HG02884 (cell line): ENCODE results near the gene SCYGR8.
"Not testable (repeated sequence)": the region's sequence is repeated elsewhere in the genome, so short reads cannot be mapped to it uniquely, and the experiment has no call there.

Source experiments
- ATAC-seq: cut with Tn5 transposase; IDR thresholded peaks from one replicate; pipeline ENCODE4 v1.9.1; 2021; ENCODE audit warnings: mild to moderate bottlenecking, moderate library complexity; ENCODE audit not compliant: unreplicated experiment

The SCYGR8 gene, protein sequence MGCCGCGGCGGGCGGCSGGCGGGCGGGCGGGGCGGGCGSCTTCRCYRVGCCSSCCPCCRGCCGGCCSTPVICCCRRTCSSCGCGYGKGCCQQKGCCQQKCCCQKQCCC

DNA sequence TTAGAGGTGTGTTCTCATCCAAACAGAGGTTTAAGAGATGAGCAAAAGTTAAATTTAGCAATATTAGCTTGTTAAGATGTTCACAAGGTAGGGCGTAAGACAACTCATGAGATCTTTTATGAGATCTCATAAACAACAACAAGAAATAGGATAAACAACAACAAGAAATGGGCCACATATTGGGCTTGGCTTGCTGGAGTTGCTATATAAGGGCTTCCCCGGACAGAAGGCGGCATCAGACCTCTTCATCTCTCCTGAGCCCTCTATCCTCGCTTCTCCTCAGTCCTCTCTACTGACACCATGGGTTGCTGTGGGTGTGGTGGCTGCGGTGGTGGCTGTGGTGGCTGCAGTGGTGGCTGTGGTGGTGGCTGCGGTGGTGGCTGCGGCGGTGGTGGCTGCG lies at the start of gene SCYGR8:
SCYGR8 (plus strand) TSS at position 301 of the 400 bp plus-strand sequence; CDS start at position 301, 0 bp downstream.
- no peak for ATAC-seq

DNA sequence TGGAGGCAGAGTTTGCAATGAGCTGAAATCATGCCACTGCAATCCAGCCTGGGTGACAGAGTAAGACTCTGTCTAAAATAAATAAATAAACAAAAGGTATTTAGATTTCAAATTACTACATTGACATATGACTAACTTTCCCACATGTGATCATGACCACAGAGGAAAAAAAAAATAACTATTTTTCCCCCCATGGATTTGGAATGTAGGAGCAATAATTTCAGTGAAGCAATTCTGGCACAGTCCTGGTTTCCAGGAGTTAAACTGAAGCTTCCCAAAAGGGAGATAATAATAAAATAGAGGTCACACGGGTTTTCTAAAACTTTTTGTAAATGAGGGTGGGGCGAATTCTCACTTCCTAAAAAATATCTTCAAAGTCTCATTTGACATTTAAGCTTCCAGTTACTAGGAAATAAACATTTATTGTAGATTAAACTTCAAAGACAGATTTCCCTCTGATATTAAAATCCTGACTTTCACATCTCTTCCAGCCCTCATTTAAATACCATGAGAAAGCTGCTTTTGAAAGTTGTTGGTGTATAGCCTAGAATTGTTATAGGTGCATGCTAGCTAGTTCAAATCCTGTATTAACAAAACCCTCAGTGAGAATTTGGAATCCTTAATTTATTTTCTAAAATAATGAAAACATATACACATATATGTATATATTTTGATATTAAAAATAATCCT lies 48.6 kb upstream of the SCYGR8 start:
- no peak for ATAC-seq

GRCh38 chr2:227701556-227701955 lies 44.1 kb upstream of the SCYGR8 start:
- no peak for ATAC-seq

- ATAC-seq = no peak
These were observed 42.4 kb upstream of the SCYGR8 start for GRCh38 chr2:227703280-227703732.

- no peak for ATAC-seq
These were observed 41.7 kb upstream of the SCYGR8 start for GRCh38 chr2:227703961-227704360.

GRCh38 chr2:227706859-227707258 lies 38.8 kb upstream of the SCYGR8 start:
- ATAC-seq = no peak

DNA sequence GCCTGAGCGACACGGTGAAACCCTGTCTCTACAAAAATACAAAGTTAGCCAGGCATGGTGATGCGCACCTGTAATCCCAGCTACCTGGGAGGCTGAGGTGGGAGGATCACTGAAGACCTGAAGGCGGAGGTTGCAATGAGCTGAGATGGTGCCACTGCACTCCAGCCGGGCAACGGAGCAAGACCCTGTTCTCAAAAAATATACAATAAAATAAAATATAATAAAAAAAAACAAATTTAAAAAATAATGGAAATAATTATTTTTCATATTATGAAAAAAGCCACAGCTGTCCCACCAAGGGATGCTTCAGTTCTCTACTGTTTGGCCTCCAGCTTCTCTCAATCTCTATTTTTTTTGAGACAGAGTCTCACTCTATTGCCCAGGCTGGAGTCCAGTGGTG lies 38.3 kb upstream of the SCYGR8 start:
- no peak for ATAC-seq

DNA sequence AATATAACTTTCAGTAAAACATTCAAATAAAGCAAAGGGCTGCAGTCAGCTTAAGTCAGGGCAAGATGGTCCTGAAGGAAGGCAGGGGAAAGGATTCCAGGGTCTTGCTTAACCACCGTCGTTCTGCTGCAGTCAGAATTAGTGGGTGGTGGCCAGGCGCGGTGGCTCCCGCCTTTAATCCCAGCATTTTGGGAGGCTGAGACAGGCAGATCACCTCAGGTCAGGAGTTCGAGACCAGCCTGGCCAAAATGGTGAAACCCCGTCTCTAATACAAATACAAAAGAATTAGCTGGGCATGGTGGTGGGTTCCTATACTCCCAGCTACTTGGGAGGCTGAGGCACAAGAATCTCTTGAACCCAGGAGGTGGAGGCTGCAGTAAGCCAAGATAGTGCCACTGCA lies 34.7 kb upstream of the SCYGR8 start:
- ATAC-seq = no peak

DNA sequence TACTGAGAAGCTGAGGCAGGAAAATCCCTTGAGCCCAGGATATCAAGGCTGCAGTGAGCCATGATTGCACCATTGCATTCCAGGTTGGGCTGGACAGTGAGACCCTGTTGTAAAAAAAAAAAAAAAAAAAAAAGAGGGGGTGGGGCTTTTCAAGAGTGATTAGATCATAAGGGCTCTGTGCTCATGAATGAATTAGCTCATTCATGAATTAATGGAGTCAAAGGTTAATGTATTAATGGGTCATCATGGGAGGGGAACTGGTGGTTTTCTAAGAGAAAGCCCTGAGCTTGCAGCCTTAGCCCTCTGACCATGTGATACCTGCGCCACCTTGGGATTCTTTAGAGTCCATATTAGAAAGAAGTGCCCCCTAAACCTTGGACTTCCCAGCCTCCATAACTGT lies 32.4 kb upstream of the SCYGR8 start:
- ATAC-seq = no peak

DNA sequence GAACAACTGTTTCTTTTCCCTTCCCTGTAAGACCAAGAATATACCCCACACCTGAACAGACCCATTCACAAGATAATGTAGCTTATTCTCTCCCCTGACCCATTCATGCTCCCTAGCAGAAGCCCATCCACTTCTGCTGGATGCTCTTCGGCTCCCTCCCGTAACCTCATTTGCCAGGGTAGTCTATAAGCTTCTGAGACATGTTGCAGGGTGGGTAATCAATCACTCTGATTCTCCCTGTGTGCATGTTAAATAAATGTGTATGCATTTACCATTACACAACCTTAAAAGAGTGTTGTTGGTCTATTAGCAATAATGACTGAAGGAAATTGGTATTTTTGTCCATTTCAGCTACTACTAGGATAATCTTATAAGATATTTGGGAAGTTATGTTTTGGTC lies 29.2 kb upstream of the SCYGR8 start:
- no peak for ATAC-seq

DNA sequence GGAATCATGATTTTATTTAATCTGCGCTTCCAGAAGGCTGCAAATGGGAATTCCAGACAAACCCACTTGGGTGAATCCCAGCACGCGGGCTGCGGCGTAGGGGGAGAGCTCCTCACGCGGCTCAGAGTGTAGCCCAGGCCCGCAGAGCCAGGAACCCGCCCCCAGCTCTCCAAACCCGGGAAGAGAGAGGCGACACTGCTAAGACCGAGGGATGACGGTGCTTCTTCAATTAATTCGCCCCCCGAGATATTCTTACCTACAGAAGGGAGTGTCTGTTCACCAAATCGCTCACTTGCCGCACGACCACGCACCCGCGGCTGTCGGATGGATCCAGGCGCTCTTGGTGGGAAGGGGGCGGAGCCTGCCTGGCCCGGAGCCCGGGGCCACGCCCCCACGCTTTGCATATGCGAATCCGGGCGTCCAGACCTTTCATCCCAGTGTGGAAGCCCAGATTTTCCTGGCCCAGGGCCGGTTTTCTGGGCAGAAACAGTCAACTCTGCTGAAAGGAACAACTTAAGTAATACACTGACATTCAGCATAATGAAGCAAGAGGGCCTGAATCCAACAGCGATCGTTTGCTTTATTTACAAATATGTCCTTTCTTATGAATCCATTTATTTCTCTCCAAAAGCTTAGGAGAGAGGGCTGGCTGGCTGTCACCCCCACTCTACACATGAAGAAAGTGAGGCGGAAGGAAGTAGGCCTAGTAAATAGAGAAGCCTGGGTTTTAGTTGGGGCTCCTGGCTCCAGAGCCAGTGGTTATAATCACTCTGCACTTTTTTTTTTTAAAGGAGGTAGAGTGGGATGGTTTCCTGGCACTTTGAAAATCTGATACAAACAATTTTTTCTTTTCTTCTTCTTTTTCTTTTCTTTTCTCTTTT lies 27.8 kb upstream of the SCYGR8 start, which contains the start of gene SLC19A3:
SLC19A3 (minus strand) TSS at position 342 of the 881 bp plus-strand sequence. CDS start 15,710 bp downstream, outside the sequence.
- ATAC-seq = no peak

- ATAC-seq = no peak
These were observed 26.1 kb upstream of the SCYGR8 start for GRCh38 chr2:227719641-227720040.

DNA sequence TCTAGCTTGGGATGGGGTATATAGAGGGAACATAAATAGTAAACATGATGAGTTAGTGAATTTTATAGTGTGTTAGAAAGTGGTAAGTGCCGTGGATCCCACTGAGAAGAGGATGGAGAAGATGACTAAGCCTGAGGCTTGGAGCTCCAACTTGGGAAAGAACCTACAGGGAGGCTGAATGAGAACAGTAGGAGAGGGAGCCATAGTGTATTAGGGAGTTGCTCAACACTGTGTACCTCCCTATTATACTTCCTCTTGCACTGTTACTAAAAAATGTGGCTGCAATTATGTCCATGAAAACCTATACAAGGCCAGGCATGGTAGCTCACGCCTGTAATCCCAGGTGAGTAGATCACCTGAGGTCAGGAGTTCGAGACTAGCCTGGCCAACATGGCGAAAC lies 25.0 kb upstream of the SCYGR8 start:
- ATAC-seq = no peak

- not testable (repeated sequence) for ATAC-seq
These were observed 22.9 kb upstream of the SCYGR8 start for GRCh38 chr2:227722821-227723220.

DNA sequence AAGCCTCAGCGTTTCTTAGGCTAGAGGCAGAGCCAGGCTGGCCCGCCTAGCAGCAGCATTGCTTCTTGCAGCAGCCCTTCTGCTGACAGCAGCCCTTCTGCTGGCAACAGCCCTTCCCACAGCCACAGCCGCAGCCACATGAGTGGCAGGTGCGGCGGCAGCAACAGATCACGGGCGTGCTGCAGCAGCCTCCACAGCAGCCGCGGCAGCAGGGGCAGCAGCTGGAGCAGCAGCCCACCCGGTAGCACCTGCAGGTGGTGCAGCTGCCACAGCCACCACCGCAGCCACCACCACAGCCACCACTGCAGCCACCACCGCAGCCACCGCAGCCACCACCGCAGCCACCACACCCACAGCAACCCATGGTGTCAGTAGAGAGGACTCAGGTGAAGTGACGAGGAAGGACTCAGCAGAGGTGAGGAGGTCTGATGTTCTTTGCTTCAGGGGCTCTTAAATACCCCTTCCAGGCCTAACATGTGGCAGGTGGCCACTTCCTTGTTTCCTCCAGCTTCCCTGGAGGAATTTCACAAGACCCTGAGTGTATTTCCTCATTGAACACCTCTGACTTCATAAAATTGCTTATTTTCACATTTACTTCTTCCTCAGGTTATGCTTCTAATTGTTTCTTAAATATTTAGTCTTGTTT lies 21.2 kb upstream of the SCYGR8 start, which contains the start of gene SCYGR6:
SCYGR6 (minus strand) TSS at position 364 of the 646 bp plus-strand sequence; CDS start at position 364, 0 bp downstream.
- no peak for ATAC-seq

DNA sequence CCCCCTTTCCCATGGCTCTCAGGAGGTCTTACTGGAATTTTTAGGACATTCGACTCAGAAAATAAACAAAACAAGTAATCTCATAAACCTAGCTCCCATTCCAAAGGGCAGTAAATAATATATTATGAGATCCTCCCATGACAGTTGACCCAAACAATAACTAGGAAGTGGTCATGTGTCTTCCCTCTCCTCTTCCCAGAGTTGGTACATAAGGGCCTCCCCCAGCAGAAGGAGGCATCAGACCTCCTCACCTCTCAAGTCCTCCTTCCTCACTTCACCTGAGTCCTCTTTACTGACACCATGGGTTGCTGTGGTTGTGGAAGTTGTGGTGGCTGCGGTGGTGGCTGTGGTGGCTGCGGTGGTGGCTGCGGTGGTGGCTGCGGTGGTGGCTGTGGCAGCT lies 17.7 kb upstream of the SCYGR8 start, which contains the start of gene SCYGR7:
SCYGR7 (plus strand) TSS at position 301 of the 400 bp plus-strand sequence; CDS start at position 301, 0 bp downstream.
- ATAC-seq = no peak

GRCh38 chr2:227739351-227739750 lies 6.3 kb upstream of the SCYGR8 start:
- no peak for ATAC-seq

DNA sequence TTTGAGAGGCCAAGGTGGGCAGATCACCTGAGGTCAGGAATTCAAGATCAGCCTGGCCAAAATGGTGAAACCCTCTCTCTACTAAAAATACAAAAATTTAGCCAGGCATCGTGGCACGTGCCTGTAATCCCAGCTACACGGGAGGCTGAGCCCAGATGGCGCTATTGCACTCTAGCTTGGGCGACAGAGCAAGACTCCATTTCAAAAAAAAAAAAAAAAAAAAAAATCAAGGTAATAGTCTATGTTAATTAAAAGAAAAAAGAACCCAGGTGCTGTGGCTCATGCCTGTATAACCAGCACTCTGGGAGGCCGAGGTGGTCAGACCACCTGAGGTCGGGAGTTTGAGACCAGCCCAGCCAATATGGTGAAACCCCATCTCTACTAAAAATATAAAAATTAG lies 5.0 kb upstream of the SCYGR8 start:
- not testable (repeated sequence) for ATAC-seq

GRCh38 chr2:227748079-227748478 lies 2.4 kb downstream of the SCYGR8 start:
- no peak for ATAC-seq

- ATAC-seq = not testable (repeated sequence)
These were observed 10.6 kb downstream of the SCYGR8 start for GRCh38 chr2:227756261-227756660.
